ENCODE results near the gene RARB. TPM values are rescaled to one million over a fixed set of nuclear protein-coding genes. Genes with fewer than 3 reads are reported as not detected.

RARB gene
- total RNA-seq, 3 donors from 2014 or later, result 1.2 to 8.7 (median 1.9) TPM

GRCh38 chr3:25567388-25567787, 139.3 kb downstream of the RARB start:
- no peak for ATAC-seq
- intact Hi-C loops (cut with DNase I, micrococcal nuclease), result no loop called here
- Histone ChIP-seq H3K9me3 (no peaks in the 10 kb centered on the region), H3K4me3 (no peak overlapping the region), H3K4me1 (ENCODE audit: low read depth) (no peaks in the 10 kb centered on the region), H3K36me3 (ENCODE audit: low read depth) (no peaks in the 10 kb centered on the region)
- TF ChIP-seq CTCF (IDR thresholded peaks at IDR 0.05), result no peak
- DNase-seq, result no peak

- intact Hi-C loops (cut with DNase I, micrococcal nuclease), result no loop called here
- no peak for ATAC-seq
- no peak for TF ChIP-seq CTCF (IDR thresholded peaks at IDR 0.05)
- no peaks in the 10 kb centered on the region for H3K36me3 ChIP-seq (ENCODE audit: low read depth)
- H3K4me1 ChIP-seq (ENCODE audit: low read depth), result no peaks in the 10 kb centered on the region
- no peak overlapping the region for H3K4me3 ChIP-seq
- no peak for DNase-seq
- no peaks in the 10 kb centered on the region for H3K9me3 ChIP-seq
Observed at GRCh38 chr3:25567806-25568524, 139.9 kb downstream of the RARB start.

GRCh38 chr3:25568525-25569078, 140.5 kb downstream of the RARB start:
- no peak for TF ChIP-seq CTCF (IDR thresholded peaks at IDR 0.05)
- H3K9me3 ChIP-seq, result no peaks in the 10 kb centered on the region
- ATAC-seq (no peak), DNase-seq (no peak)
- H3K36me3 ChIP-seq (ENCODE audit: low read depth), result no peaks in the 10 kb centered on the region
- no peak overlapping the region for H3K4me3 ChIP-seq
- no peaks in the 10 kb centered on the region for H3K4me1 ChIP-seq (ENCODE audit: low read depth)
- intact Hi-C loops (cut with DNase I, micrococcal nuclease), result no loop called here

GRCh38 chr3:25571285-25571684, 143.2 kb downstream of the RARB start:
- ATAC-seq (no peak), DNase-seq (no peak)
- TF ChIP-seq CTCF (IDR thresholded peaks at IDR 0.05), result no peak
- no peaks in the 10 kb centered on the region for H3K9me3 ChIP-seq
- no peaks in the 10 kb centered on the region for H3K4me1 ChIP-seq (ENCODE audit: low read depth)
- intact Hi-C loops (cut with DNase I, micrococcal nuclease), result no loop called here
- H3K4me3 ChIP-seq, result no peak overlapping the region
- H3K36me3 ChIP-seq (ENCODE audit: low read depth), result no peaks in the 10 kb centered on the region

- no peak overlapping the region for H3K4me3 ChIP-seq
- DNase-seq, result no peak
Observed at GRCh38 chr3:25572336-25572735, 144.3 kb downstream of the RARB start.

More at GRCh38 chr3:25572336-25572735, 144.3 kb downstream of the RARB start:
- TF ChIP-seq CTCF (IDR thresholded peaks at IDR 0.05), result no peak
- Histone ChIP-seq H3K36me3 (ENCODE audit: low read depth) (no peaks in the 10 kb centered on the region), H3K9me3 (no peaks in the 10 kb centered on the region), H3K4me1 (ENCODE audit: low read depth) (no peaks in the 10 kb centered on the region)
- no peak for ATAC-seq
- intact Hi-C loops (cut with DNase I, micrococcal nuclease), result no loop called here
